ENCODE data around the gene NKAPD1. TPM values are rescaled to one million over a fixed set of nuclear protein-coding genes. Genes with fewer than 3 reads are reported as not detected.

The NKAPD1 gene
- total and polyA plus RNA-seq, 9 of the 15 experiments (the other 6 are each of a cell fraction or from before 2014, with no cell fraction given) = 14.1 to 73.5 (median 29.3) TPM

DNA sequence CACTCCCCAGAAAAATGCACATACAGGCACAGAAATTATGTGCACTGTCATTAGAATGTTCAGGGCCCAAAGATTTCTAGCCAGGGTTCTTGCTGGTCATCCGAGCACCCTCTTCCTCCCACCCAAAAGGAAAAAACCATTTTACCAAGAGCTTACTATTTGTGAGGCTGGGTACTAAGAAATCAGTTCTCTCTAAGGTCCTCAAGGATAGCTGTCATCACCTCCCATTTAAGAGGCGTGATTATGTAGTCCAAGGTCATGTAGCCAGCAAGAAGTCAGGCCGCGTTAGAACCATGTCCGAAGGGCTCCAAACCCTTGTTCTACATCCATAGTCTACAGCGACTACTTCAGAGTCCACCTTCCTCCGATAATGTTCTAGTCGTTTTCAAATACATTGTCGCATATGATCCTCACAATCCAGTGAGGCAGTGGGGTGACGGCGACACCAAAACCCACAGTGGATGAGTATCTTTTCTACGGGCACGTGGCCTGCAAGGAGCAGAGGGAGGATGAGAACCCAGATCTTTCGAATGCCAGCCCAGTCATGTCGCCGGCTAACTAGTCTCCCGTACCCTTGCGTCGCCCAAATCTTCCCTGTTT is 11.8 kb downstream of the NKAPD1 start (continued):
- TF ChIP-seq IFI16 (CRISPR knock-in tag; IDR thresholded peaks at IDR 0.05) (no peak), HLTF (IDR thresholded peaks at IDR 0.05) (no peak), STAG1 (CRISPR knock-in tag; IDR thresholded peaks at IDR 0.05; ENCODE audit: borderline replicate concordance) (no peak), HNRNPUL1 (IDR thresholded peaks at IDR 0.05; ENCODE audit: low read length) (0 out of 2 replicates have a peak, but pooled peaks have one; percentile 70), MIER1 (IDR thresholded peaks at IDR 0.05; ENCODE audit: low read depth) (0 out of 2 replicates have a peak, but pooled peaks have one; percentile 23), ZKSCAN8 (CRISPR knock-in tag; IDR thresholded peaks at IDR 0.05) (no peak), PCBP1 (IDR thresholded peaks at IDR 0.05; ENCODE audit: low read depth, low read length, poor library complexity, severe bottlenecking) (no peak)
- TF ChIP-seq, protein P1, sequence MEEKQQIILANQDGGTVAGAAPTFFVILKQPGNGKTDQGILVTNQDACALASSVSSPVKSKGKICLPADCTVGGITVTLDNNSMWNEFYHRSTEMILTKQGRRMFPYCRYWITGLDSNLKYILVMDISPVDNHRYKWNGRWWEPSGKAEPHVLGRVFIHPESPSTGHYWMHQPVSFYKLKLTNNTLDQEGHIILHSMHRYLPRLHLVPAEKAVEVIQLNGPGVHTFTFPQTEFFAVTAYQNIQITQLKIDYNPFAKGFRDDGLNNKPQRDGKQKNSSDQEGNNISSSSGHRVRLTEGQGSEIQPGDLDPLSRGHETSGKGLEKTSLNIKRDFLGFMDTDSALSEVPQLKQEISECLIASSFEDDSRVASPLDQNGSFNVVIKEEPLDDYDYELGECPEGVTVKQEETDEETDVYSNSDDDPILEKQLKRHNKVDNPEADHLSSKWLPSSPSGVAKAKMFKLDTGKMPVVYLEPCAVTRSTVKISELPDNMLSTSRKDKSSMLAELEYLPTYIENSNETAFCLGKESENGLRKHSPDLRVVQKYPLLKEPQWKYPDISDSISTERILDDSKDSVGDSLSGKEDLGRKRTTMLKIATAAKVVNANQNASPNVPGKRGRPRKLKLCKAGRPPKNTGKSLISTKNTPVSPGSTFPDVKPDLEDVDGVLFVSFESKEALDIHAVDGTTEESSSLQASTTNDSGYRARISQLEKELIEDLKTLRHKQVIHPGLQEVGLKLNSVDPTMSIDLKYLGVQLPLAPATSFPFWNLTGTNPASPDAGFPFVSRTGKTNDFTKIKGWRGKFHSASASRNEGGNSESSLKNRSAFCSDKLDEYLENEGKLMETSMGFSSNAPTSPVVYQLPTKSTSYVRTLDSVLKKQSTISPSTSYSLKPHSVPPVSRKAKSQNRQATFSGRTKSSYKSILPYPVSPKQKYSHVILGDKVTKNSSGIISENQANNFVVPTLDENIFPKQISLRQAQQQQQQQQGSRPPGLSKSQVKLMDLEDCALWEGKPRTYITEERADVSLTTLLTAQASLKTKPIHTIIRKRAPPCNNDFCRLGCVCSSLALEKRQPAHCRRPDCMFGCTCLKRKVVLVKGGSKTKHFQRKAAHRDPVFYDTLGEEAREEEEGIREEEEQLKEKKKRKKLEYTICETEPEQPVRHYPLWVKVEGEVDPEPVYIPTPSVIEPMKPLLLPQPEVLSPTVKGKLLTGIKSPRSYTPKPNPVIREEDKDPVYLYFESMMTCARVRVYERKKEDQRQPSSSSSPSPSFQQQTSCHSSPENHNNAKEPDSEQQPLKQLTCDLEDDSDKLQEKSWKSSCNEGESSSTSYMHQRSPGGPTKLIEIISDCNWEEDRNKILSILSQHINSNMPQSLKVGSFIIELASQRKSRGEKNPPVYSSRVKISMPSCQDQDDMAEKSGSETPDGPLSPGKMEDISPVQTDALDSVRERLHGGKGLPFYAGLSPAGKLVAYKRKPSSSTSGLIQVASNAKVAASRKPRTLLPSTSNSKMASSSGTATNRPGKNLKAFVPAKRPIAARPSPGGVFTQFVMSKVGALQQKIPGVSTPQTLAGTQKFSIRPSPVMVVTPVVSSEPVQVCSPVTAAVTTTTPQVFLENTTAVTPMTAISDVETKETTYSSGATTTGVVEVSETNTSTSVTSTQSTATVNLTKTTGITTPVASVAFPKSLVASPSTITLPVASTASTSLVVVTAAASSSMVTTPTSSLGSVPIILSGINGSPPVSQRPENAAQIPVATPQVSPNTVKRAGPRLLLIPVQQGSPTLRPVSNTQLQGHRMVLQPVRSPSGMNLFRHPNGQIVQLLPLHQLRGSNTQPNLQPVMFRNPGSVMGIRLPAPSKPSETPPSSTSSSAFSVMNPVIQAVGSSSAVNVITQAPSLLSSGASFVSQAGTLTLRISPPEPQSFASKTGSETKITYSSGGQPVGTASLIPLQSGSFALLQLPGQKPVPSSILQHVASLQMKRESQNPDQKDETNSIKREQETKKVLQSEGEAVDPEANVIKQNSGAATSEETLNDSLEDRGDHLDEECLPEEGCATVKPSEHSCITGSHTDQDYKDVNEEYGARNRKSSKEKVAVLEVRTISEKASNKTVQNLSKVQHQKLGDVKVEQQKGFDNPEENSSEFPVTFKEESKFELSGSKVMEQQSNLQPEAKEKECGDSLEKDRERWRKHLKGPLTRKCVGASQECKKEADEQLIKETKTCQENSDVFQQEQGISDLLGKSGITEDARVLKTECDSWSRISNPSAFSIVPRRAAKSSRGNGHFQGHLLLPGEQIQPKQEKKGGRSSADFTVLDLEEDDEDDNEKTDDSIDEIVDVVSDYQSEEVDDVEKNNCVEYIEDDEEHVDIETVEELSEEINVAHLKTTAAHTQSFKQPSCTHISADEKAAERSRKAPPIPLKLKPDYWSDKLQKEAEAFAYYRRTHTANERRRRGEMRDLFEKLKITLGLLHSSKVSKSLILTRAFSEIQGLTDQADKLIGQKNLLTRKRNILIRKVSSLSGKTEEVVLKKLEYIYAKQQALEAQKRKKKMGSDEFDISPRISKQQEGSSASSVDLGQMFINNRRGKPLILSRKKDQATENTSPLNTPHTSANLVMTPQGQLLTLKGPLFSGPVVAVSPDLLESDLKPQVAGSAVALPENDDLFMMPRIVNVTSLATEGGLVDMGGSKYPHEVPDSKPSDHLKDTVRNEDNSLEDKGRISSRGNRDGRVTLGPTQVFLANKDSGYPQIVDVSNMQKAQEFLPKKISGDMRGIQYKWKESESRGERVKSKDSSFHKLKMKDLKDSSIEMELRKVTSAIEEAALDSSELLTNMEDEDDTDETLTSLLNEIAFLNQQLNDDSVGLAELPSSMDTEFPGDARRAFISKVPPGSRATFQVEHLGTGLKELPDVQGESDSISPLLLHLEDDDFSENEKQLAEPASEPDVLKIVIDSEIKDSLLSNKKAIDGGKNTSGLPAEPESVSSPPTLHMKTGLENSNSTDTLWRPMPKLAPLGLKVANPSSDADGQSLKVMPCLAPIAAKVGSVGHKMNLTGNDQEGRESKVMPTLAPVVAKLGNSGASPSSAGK (IDR thresholded peaks at IDR 0.05) = peak; percentile 83
- TF ChIP-seq, protein P2, sequence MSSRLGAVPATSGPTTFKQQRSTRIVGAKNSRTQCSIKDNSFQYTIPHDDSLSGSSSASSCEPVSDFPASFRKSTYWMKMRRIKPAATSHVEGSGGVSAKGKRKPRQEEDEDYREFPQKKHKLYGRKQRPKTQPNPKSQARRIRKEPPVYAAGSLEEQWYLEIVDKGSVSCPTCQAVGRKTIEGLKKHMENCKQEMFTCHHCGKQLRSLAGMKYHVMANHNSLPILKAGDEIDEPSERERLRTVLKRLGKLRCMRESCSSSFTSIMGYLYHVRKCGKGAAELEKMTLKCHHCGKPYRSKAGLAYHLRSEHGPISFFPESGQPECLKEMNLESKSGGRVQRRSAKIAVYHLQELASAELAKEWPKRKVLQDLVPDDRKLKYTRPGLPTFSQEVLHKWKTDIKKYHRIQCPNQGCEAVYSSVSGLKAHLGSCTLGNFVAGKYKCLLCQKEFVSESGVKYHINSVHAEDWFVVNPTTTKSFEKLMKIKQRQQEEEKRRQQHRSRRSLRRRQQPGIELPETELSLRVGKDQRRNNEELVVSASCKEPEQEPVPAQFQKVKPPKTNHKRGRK (tag; IDR thresholded peaks at IDR 0.05) = no peak
